ENCODE measurements around the gene RAB32. TPM values are rescaled to one million over a fixed set of nuclear protein-coding genes. Genes with fewer than 3 reads are reported as not detected.
A peak's percentile ranks its signal among the peaks of the same experiment; 100 is the strongest.

The RAB32 gene
- total RNA-seq, 3 donors from 2014 or later (not counting 1 experiment from before 2014, with no cell fraction given): 1.5 to 12.0 (median 4.7) TPM

- WGBS (ENCODE audit: insufficient coverage): 63% methylated on average over 1 of the region's 1 CpG
- no peak overlapping the region for H3K27ac Mint-ChIP-seq
- Histone ChIP-seq H3K4me3 (ENCODE audit: low read length) (no peak overlapping the region), H3K4me1 (ENCODE audit: control insufficient read depth, insufficient read depth, low read length) (no peaks in the 10 kb centered on the region), H3K27ac (ENCODE audit: low read length) (no peak overlapping the region), H3K9me3 (ENCODE audit: control insufficient read depth, insufficient read depth, low read length) (no peaks in the 10 kb centered on the region), H3K27me3 (ENCODE audit: control insufficient read depth, insufficient read depth, low read length) (no peaks in the 10 kb centered on the region), H3K36me3 (ENCODE audit: control insufficient read depth, insufficient read depth, low read length) (no peaks in the 10 kb centered on the region)
- intact Hi-C loops (cut with micrococcal nuclease): no loop called here
- H3K9me3 Mint-ChIP-seq: peaks cover 3 to 4% of the 10 kb centered on the region in 2 donors
- H3K4me1 Mint-ChIP-seq: no peaks in the 10 kb centered on the region
- DNase-seq (no peak), ATAC-seq (peak in 1 of 3 donors; percentile 48)
- H3K4me3 Mint-ChIP-seq: no peak overlapping the region
- no peaks in the 10 kb centered on the region for H3K36me3 Mint-ChIP-seq
- H3K27me3 Mint-ChIP-seq (ENCODE audit: low read depth in 2 of 2): no peaks in the 10 kb centered on the region
- TF ChIP-seq CTCF (IDR thresholded peaks at IDR 0.05): no peak
Observed at GRCh38 chr6:146583966-146584365, 40.3 kb downstream of the RAB32 start.

GRCh38 chr6:146587459-146587858 lies 43.8 kb downstream of the RAB32 start:
- intact Hi-C loops (cut with micrococcal nuclease): no loop called here
- WGBS (ENCODE audit: insufficient coverage): no CpG with 5 or more reads among the region's 1 CpG
- Histone ChIP-seq H3K27ac (ENCODE audit: low read length) (no peak overlapping the region), H3K4me3 (ENCODE audit: low read length) (no peak overlapping the region), H3K9me3 (ENCODE audit: control insufficient read depth, insufficient read depth, low read length) (no peaks in the 10 kb centered on the region), H3K36me3 (ENCODE audit: control insufficient read depth, insufficient read depth, low read length) (no peaks in the 10 kb centered on the region), H3K27me3 (ENCODE audit: control insufficient read depth, insufficient read depth, low read length) (no peaks in the 10 kb centered on the region), H3K4me1 (ENCODE audit: control insufficient read depth, insufficient read depth, low read length) (no peaks in the 10 kb centered on the region)
- no peak for TF ChIP-seq CTCF (IDR thresholded peaks at IDR 0.05)
- no peaks in the 10 kb centered on the region for H3K27me3 Mint-ChIP-seq (ENCODE audit: low read depth in 2 of 2)
- DNase-seq (no peak), ATAC-seq (no peak)
- H3K9me3 Mint-ChIP-seq: peaks cover 0 to 2% of the 10 kb centered on the region in 2 donors
- no peaks in the 10 kb centered on the region for H3K4me1 Mint-ChIP-seq
- H3K4me3 Mint-ChIP-seq: no peak overlapping the region
- H3K36me3 Mint-ChIP-seq: no peaks in the 10 kb centered on the region
- no peak overlapping the region for H3K27ac Mint-ChIP-seq

- no peaks in the 10 kb centered on the region for H3K27me3 ChIP-seq (ENCODE audit: control insufficient read depth, insufficient read depth, low read length)
- no peaks in the 10 kb centered on the region for H3K36me3 ChIP-seq (ENCODE audit: control insufficient read depth, insufficient read depth, low read length)
- Mint-ChIP-seq H3K9me3 (peaks cover 0 to 2% of the 10 kb centered on the region in 2 donors), H3K36me3 (no peaks in the 10 kb centered on the region), H3K27me3 (ENCODE audit: low read depth in 2 of 2) (no peaks in the 10 kb centered on the region), H3K4me3 (no peak overlapping the region), H3K27ac (no peak overlapping the region), H3K4me1 (no peaks in the 10 kb centered on the region)
- H3K4me1 ChIP-seq (ENCODE audit: control insufficient read depth, insufficient read depth, low read length): no peaks in the 10 kb centered on the region
- DNase-seq (no peak), ATAC-seq (no peak)
- H3K4me3 ChIP-seq (ENCODE audit: low read length): no peak overlapping the region
- no peak overlapping the region for H3K27ac ChIP-seq (ENCODE audit: low read length)
- 60% methylated on average over 1 of the region's 1 CpG for WGBS (ENCODE audit: insufficient coverage)
- TF ChIP-seq CTCF (IDR thresholded peaks at IDR 0.05): no peak
- intact Hi-C loops (cut with micrococcal nuclease): no loop called here
- no peaks in the 10 kb centered on the region for H3K9me3 ChIP-seq (ENCODE audit: control insufficient read depth, insufficient read depth, low read length)
Observed at GRCh38 chr6:146590492-146590891, 46.9 kb downstream of the RAB32 start.

- Histone ChIP-seq H3K27ac (ENCODE audit: low read length) (no peak overlapping the region), H3K9me3 (ENCODE audit: control insufficient read depth, insufficient read depth, low read length) (no peaks in the 10 kb centered on the region), H3K36me3 (ENCODE audit: control insufficient read depth, insufficient read depth, low read length) (no peaks in the 10 kb centered on the region), H3K4me3 (ENCODE audit: low read length) (no peak overlapping the region), H3K4me1 (ENCODE audit: control insufficient read depth, insufficient read depth, low read length) (no peaks in the 10 kb centered on the region), H3K27me3 (ENCODE audit: control insufficient read depth, insufficient read depth, low read length) (no peaks in the 10 kb centered on the region)
- H3K4me3 Mint-ChIP-seq: no peak overlapping the region
- ATAC-seq (no peak), DNase-seq (no peak)
- peaks cover 0 to 2% of the 10 kb centered on the region in 2 donors for H3K9me3 Mint-ChIP-seq
- no peak for TF ChIP-seq CTCF (IDR thresholded peaks at IDR 0.05)
- H3K27ac Mint-ChIP-seq: no peak overlapping the region
- intact Hi-C loops (cut with micrococcal nuclease): no loop called here
- H3K27me3 Mint-ChIP-seq (ENCODE audit: low read depth in 2 of 2): no peaks in the 10 kb centered on the region
- H3K4me1 Mint-ChIP-seq: no peaks in the 10 kb centered on the region
- no peaks in the 10 kb centered on the region for H3K36me3 Mint-ChIP-seq
Observed at GRCh38 chr6:146592451-146592850, 48.8 kb downstream of the RAB32 start.

All from natural killer cell (primary cell).